Measurements from ENCODE around the gene TEKT3. TPM values are rescaled to one million over a fixed set of nuclear protein-coding genes. Genes with fewer than 3 reads are reported as not detected.

TEKT3 gene
- total and polyA plus RNA-seq, 2 donors (not counting 3 experiments of a cell fraction or from before 2014, with no cell fraction given), result 0.28 TPM; not detected in 1

DNA sequence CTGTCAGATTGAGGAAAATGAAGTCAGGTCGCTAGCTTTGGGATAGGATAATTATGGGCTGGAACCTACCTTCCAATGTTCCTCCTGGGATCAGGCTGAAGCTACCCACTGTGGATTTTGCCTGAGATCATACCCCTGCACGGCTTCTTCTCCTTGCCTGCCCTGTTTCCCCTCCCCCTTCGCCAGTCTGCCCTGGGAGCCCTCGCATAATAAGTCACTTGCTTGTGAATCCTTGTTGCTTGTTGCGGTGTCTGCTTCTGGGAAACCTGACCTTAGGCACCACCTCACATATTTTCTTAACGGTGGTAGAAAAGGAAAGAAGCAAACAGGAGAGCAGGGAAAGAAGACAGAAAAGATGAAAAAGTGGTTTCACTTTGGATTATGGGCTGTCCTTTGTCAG, 63.0 kb downstream of the TEKT3 start:
- Histone ChIP-seq H3K79me2 (ENCODE audit: control insufficient read depth, insufficient read depth, low read length) (no peaks in the 10 kb centered on the region), H3K9me3 (replicated peaks; ENCODE audit: control insufficient read depth, insufficient read depth, low read length) (no peaks in the 10 kb centered on the region), H3K9me1 (replicated peaks; ENCODE audit: control insufficient read depth, extremely low read depth, insufficient read depth, low read length) (no peaks in the 10 kb centered on the region), H3K27me3 (ENCODE audit: control insufficient read depth in 2 of 2, insufficient read depth in 2 of 2, low read length in 2 of 2) (peaks cover 0 to 4% of the 10 kb centered on the region in 2 experiments), H3K4me2 (ENCODE audit: insufficient read depth, low read length) (no peak overlapping the region), H4K20me1 (replicated peaks; ENCODE audit: control insufficient read depth, extremely low read depth, insufficient read depth, low read length) (no peaks in the 10 kb centered on the region), H3K4me1 (ENCODE audit: control insufficient read depth, extremely low read depth, insufficient read depth, low read length) (no peaks in the 10 kb centered on the region), H3K36me3 (ENCODE audit: control insufficient read depth in 2 of 2, extremely low read depth in 1 of 2, insufficient read depth in 2 of 2, low read length in 2 of 2) (no peaks in the 10 kb centered on the region), H2AFZ (ENCODE audit: low read depth, low read length) (no peak overlapping the region), H3K9ac (replicated peaks; ENCODE audit: extremely low read depth, insufficient read depth, low read length) (no peak overlapping the region), H3K4me3 (replicated peaks in 1 of 3; ENCODE audit: insufficient read depth in 1 of 3, low read depth in 1 of 3, low read length in 3 of 3) (no peak overlapping the region), H3K27ac (ENCODE audit: insufficient read depth, low read depth, low read length) (no peak overlapping the region)
- dilution Hi-C loops (cut with MboI; ENCODE audit: extremely low pct_ligation_motif_present, low sequenced_read_pairs), result no loop called here
- intact Hi-C loops (cut with micrococcal nuclease), result no loop called here
- CTCF ChIA-PET, result interaction anchor here (1.8 kb wide), 1 partner anchor 225 kb away, joined by 5 read pairs; no protein-coding TSS in a partner anchor
- BruUV-seq (replicated peaks), result no TSS peak
- TF ChIP-seq, protein P1, sequence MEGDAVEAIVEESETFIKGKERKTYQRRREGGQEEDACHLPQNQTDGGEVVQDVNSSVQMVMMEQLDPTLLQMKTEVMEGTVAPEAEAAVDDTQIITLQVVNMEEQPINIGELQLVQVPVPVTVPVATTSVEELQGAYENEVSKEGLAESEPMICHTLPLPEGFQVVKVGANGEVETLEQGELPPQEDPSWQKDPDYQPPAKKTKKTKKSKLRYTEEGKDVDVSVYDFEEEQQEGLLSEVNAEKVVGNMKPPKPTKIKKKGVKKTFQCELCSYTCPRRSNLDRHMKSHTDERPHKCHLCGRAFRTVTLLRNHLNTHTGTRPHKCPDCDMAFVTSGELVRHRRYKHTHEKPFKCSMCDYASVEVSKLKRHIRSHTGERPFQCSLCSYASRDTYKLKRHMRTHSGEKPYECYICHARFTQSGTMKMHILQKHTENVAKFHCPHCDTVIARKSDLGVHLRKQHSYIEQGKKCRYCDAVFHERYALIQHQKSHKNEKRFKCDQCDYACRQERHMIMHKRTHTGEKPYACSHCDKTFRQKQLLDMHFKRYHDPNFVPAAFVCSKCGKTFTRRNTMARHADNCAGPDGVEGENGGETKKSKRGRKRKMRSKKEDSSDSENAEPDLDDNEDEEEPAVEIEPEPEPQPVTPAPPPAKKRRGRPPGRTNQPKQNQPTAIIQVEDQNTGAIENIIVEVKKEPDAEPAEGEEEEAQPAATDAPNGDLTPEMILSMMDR (IDR thresholded peaks at IDR 0.05; ENCODE audit: extremely low read depth in 1 of 2, insufficient read depth in 1 of 2, low read depth in 1 of 2, low read length in 2 of 2), result no peak
- TF ChIP-seq POLR2A (IDR thresholded peaks at IDR 0.05; ENCODE audit: low read depth, low read length) (no peak), FOS (IDR thresholded peaks at IDR 0.05; ENCODE audit: borderline replicate concordance, insufficient read depth, low read length) (no peak), MYC (IDR thresholded peaks at IDR 0.05; ENCODE audit: low read depth, low read length) (no peak), POLR2AphosphoS5 (IDR thresholded peaks at IDR 0.05; ENCODE audit: insufficient read depth, low read depth, low read length) (no peak)
- DNase-seq (ENCODE audit: low read depth, low spot score) (no peak), FAIRE-seq (no peak)
- POLR2A ChIA-PET, result no interaction called here

DNA sequence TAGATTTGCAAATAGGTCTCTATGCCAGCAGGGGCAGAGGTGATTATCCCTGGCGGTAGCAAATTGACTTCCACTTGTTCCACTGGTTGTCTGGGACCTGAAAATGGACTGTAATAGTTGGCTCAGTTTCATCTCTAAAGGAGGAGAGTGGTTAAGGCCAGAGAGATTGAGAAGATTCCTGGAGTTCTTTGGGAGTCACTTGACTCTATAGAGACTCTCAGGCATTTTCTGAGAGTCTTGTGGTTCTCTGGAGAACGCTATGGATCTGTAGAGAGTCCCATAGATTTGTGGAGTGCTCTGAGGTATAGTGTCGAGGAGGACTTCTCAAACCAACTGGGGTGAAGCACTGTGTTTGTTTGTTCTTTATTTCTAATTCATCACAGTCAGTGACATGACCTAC, 67.4 kb downstream of the TEKT3 start:
- CTCF ChIA-PET, result no interaction called here
- Histone ChIP-seq H3K9me3 (replicated peaks; ENCODE audit: control insufficient read depth, insufficient read depth, low read length) (no peaks in the 10 kb centered on the region), H3K9ac (replicated peaks; ENCODE audit: extremely low read depth, insufficient read depth, low read length) (no peak overlapping the region), H3K27me3 (ENCODE audit: control insufficient read depth in 2 of 2, insufficient read depth in 2 of 2, low read length in 2 of 2) (peaks cover 0 to 2% of the 10 kb centered on the region in 2 experiments), H3K4me1 (ENCODE audit: control insufficient read depth, extremely low read depth, insufficient read depth, low read length) (no peaks in the 10 kb centered on the region), H3K79me2 (ENCODE audit: control insufficient read depth, insufficient read depth, low read length) (no peaks in the 10 kb centered on the region), H3K9me1 (replicated peaks; ENCODE audit: control insufficient read depth, extremely low read depth, insufficient read depth, low read length) (no peaks in the 10 kb centered on the region), H3K4me3 (replicated peaks in 1 of 3; ENCODE audit: insufficient read depth in 1 of 3, low read depth in 1 of 3, low read length in 3 of 3) (no peak overlapping the region), H3K27ac (ENCODE audit: insufficient read depth, low read depth, low read length) (no peak overlapping the region), H2AFZ (ENCODE audit: low read depth, low read length) (no peak overlapping the region), H4K20me1 (replicated peaks; ENCODE audit: control insufficient read depth, extremely low read depth, insufficient read depth, low read length) (no peaks in the 10 kb centered on the region), H3K36me3 (ENCODE audit: control insufficient read depth in 2 of 2, extremely low read depth in 1 of 2, insufficient read depth in 2 of 2, low read length in 2 of 2) (no peaks in the 10 kb centered on the region), H3K4me2 (ENCODE audit: insufficient read depth, low read length) (no peak overlapping the region)
- dilution Hi-C loops (cut with MboI; ENCODE audit: extremely low pct_ligation_motif_present, low sequenced_read_pairs) (no loop called here), intact Hi-C loops (cut with micrococcal nuclease) (no loop called here)
- FAIRE-seq (no peak), DNase-seq (ENCODE audit: low read depth, low spot score) (no peak)
- POLR2A ChIA-PET, result no interaction called here
- BruUV-seq (replicated peaks), result no TSS peak
- TF ChIP-seq MYC (IDR thresholded peaks at IDR 0.05; ENCODE audit: low read depth, low read length), result no peak
- no peak for TF ChIP-seq EZH2 (IDR thresholded peaks at IDR 0.05; ENCODE audit: borderline replicate concordance, low read depth, low read length, severe bottlenecking)
- TF ChIP-seq JUN (IDR thresholded peaks at IDR 0.05; ENCODE audit: borderline replicate concordance, insufficient read depth, insufficient read length, low read depth), result no peak
- TF ChIP-seq, protein P2, sequence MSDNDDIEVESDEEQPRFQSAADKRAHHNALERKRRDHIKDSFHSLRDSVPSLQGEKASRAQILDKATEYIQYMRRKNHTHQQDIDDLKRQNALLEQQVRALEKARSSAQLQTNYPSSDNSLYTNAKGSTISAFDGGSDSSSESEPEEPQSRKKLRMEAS (IDR thresholded peaks at IDR 0.05; ENCODE audit: insufficient read depth, insufficient read length), result no peak
- no peak for TF ChIP-seq GATA2 (IDR thresholded peaks at IDR 0.05; ENCODE audit: insufficient read depth, insufficient read length, low read depth, low read length)
- no peak for TF ChIP-seq POLR2A (IDR thresholded peaks at IDR 0.05; ENCODE audit: low read depth, low read length)
- TF ChIP-seq, protein P1 (IDR thresholded peaks at IDR 0.05; ENCODE audit: extremely low read depth in 1 of 2, insufficient read depth in 1 of 2, low read depth in 1 of 2, low read length in 2 of 2), result no peak
- no peak for TF ChIP-seq FOS (IDR thresholded peaks at IDR 0.05; ENCODE audit: borderline replicate concordance, insufficient read depth, low read length)
- TF ChIP-seq POLR2AphosphoS5 (IDR thresholded peaks at IDR 0.05; ENCODE audit: insufficient read depth, low read depth, low read length), result no peak
